Activated T-cell treated with anti-CD3 and anti-CD28 coated beads, Interleukin-2, amount 50 U/mL, for 1 hour (primary cell): ENCODE data around the gene NPAS4.
A peak's percentile ranks its signal among the peaks of the same experiment; 100 is the strongest.
"Not testable (repeated sequence)": the region's sequence is repeated elsewhere in the genome, so short reads cannot be mapped to it uniquely, and the experiment has no call there.

Experiments used
- DNase-seq: peaks from one replicate; pipeline ENCODE4 v3.0.0-alpha.2; 2020

Gene NPAS4

GRCh38 chr11:66457826-66458225 lies 37.0 kb downstream of the NPAS4 start:
- no peak for DNase-seq

- DNase-seq, result no peak
These were observed 38.4 kb downstream of the NPAS4 start for GRCh38 chr11:66459138-66459778.

GRCh38 chr11:66462010-66462409 lies 41.2 kb downstream of the NPAS4 start:
- no peak for DNase-seq

- DNase-seq, result no peak
These were observed 42.1 kb downstream of the NPAS4 start for GRCh38 chr11:66462911-66463310.

- not testable (repeated sequence) for DNase-seq
These were observed 43.3 kb downstream of the NPAS4 start for GRCh38 chr11:66464116-66464515.

- DNase-seq, result no peak
These were observed 44.1 kb downstream of the NPAS4 start for GRCh38 chr11:66464916-66465315.

- DNase-seq, result no peak
These were observed 44.8 kb downstream of the NPAS4 start for GRCh38 chr11:66465373-66466224.

- DNase-seq, result peak; percentile 98
These were observed 45.6 kb downstream of the NPAS4 start, which contains the start of gene PELI3 for GRCh38 chr11:66466225-66467033. Gene PELI3 (plus strand): TSS chr11:66466905. CDS start chr11:66468129, 1,224 bp downstream.

- no peak for DNase-seq
These were observed 46.3 kb downstream of the NPAS4 start for GRCh38 chr11:66467034-66467659.

GRCh38 chr11:66467756-66468155 lies 46.9 kb downstream of the NPAS4 start:
- DNase-seq, result no peak

GRCh38 chr11:66468691-66469090 lies 47.9 kb downstream of the NPAS4 start:
- no peak for DNase-seq

GRCh38 chr11:66469441-66469840 lies 48.6 kb downstream of the NPAS4 start:
- DNase-seq, result no peak

GRCh38 chr11:66470015-66470414 lies 49.2 kb downstream of the NPAS4 start:
- DNase-seq, result no peak

- DNase-seq, result no peak
These were observed 50.3 kb downstream of the NPAS4 start for GRCh38 chr11:66471142-66471541.

- DNase-seq, result no peak
These were observed 51.2 kb downstream of the NPAS4 start for GRCh38 chr11:66472054-66472453.

GRCh38 chr11:66473167-66473566 lies 52.3 kb downstream of the NPAS4 start:
- DNase-seq, result no peak

GRCh38 chr11:66473608-66474515 lies 53.0 kb downstream of the NPAS4 start:
- no peak for DNase-seq

- no peak for DNase-seq
These were observed 54.7 kb downstream of the NPAS4 start for GRCh38 chr11:66475349-66476172.
